GM12892 (cell line): ENCODE results near the gene CRB3.

Experiments used
- POLR2A ChIP-seq: IDR thresholded peaks from 2 replicates; pipeline ENCODE4 v1.6.1; 2011; ENCODE audit warnings: low read depth, low read length, control low read depth
- TAF1 ChIP-seq: IDR thresholded peaks from 2 replicates; pipeline ENCODE4 v1.6.1; 2011; ENCODE audit warnings: low read depth, mild to moderate bottlenecking, control low read depth, low read length, borderline replicate concordance

DNA sequence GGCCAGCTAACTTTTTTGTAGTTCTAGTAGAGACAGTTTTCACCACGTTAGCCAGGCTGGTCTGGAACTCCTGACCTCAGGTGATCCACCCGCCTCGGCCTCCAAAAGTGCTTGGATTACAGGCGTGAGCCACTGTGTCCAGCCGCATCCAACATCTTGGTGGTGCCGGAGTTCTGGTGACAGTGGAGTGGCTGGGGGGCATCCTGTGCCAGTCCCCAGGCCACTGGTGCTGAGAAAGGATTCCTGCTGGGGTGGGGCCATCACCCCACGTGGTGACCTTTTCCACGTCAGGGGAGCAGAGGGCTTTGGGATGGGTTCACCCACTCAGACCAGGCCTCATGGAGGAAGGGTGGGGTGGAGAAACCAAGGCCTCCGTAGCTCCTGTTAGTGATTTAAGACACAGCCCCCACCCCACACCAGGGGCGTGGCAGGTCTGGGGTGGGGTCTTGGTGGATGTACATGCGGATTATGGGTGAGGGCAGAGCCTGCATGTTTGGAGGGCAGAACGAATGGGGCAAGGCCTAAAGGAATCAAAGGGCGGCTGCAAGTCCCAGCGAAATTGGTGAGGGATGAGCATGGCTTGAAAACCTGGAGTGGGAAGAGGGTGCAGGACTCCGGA, 51.0 kb downstream of the CRB3 start:
- TF ChIP-seq POLR2A (no peak), TAF1 (no peak)
